Measurements from ENCODE around the gene TRIM15. TPM values are rescaled to one million over a fixed set of nuclear protein-coding genes. Genes with fewer than 3 reads are reported as not detected.

The TRIM15 gene
- total RNA-seq, 2 donors from 2014 or later, result not detected

DNA sequence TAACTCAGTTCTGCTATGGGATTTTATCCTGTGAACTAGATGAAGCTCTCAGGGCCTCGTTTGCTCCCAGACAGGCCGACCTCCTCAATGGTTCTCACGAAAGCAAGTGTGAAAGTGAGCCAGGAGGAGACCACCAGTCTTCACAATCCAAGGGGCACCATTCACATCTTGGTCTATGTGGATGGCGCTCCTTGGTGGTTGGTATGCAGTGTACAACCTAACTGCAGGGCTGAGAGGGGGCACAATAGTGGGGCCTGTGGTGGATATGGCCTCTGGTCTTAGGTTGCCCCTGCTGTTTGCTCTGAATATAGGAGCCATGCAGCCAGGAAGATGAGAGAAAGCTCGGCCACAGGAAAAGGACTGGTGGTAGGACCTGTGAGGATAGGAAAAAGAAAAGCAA, 25.2 kb downstream of the TRIM15 start:
- DNase-seq (ENCODE audit: low spot score) (no peak), ATAC-seq (ENCODE audit: insufficient number of reproducible peaks, low FRiP score, low read depth) (no peak)
- no peak overlapping the region for H3K27ac ChIP-seq
- H3K4me1 ChIP-seq (ENCODE audit: control insufficient read depth in 1 of 2, low read depth in 2 of 2), result no peaks in the 10 kb centered on the region
- TF ChIP-seq, protein P1, sequence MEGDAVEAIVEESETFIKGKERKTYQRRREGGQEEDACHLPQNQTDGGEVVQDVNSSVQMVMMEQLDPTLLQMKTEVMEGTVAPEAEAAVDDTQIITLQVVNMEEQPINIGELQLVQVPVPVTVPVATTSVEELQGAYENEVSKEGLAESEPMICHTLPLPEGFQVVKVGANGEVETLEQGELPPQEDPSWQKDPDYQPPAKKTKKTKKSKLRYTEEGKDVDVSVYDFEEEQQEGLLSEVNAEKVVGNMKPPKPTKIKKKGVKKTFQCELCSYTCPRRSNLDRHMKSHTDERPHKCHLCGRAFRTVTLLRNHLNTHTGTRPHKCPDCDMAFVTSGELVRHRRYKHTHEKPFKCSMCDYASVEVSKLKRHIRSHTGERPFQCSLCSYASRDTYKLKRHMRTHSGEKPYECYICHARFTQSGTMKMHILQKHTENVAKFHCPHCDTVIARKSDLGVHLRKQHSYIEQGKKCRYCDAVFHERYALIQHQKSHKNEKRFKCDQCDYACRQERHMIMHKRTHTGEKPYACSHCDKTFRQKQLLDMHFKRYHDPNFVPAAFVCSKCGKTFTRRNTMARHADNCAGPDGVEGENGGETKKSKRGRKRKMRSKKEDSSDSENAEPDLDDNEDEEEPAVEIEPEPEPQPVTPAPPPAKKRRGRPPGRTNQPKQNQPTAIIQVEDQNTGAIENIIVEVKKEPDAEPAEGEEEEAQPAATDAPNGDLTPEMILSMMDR (IDR thresholded peaks at IDR 0.05), result no peak
- H3K36me3 ChIP-seq, result peaks cover 35% of the 10 kb centered on the region
- no peak overlapping the region for H3K4me3 ChIP-seq
- no peaks in the 10 kb centered on the region for H3K9me3 ChIP-seq
- H3K27me3 ChIP-seq (replicated peaks; ENCODE audit: insufficient read depth), result no peaks in the 10 kb centered on the region

DNA sequence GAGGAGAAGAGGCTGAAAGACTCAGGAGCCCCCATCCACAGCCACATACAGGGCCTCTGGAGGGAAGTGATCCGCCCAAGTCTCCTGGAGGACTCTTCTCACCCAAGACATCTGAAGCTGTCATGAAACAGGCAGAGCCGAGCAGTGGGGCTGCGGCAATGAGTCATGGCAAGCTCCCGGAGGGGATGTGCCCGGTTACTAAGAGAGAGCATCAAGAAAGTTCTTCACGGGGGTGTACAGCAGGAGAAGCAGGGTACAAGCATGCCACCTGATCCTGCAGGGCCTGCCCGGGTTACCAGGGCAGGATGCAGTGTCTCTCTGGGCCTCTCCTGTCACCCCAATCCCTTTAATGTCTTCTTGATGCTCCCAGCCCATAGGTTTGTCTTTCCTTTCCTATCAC, 28.7 kb downstream of the TRIM15 start:
- Histone ChIP-seq H3K36me3 (peaks cover 34% of the 10 kb centered on the region), H3K9me3 (no peaks in the 10 kb centered on the region), H3K4me3 (no peak overlapping the region), H3K27me3 (replicated peaks; ENCODE audit: insufficient read depth) (no peaks in the 10 kb centered on the region), H3K27ac (no peak overlapping the region), H3K4me1 (ENCODE audit: control insufficient read depth in 1 of 2, low read depth in 2 of 2) (no peaks in the 10 kb centered on the region)
- TF ChIP-seq, protein P1 (IDR thresholded peaks at IDR 0.05), result no peak
- ATAC-seq (ENCODE audit: insufficient number of reproducible peaks, low FRiP score, low read depth) (no peak), DNase-seq (ENCODE audit: low spot score) (no peak)

DNA sequence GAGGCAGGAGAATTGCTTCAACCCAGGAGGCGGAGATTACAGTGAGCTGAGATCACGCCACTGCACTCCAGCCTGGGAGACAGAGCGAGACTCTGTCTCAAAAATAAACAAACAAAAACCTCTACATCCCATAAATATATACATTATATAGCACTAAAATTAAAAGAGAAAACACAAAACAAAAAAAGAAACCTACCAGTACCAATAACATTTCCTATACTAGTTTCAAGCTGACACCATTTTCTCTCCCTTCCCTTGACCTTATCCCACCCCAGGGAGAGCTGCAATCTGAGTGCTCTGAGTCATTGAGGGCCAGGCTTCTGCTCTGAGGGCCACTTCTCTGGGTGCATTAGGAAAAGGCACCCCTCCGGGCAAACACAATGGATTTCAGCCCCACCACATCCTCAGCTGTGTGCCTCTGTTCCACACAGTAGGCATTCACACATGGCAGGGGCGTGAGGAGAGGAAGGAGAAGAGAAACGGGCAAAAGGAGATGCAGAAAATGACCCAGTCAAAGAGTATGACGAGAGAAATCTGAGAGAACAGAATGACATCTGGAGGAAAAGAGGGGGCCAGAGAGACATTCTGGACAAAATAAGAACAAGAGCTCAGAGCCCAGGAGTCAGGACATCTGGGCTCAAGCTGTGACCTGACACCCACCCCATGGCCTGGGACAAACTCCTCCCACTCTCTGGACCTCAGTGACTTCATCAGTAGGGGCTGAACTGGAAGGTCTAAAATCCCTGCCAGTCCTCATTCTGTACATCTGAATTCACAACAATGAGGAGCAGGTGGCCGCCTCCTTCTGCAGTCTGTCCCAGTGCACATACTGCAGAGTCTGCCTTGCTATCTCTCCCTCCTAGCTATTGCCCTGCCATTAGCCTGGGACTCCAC, 31.7 kb downstream of the TRIM15 start:
- Histone ChIP-seq H3K36me3 (peaks cover 24% of the 10 kb centered on the region), H3K4me3 (no peak overlapping the region), H3K27me3 (replicated peaks; ENCODE audit: insufficient read depth) (no peaks in the 10 kb centered on the region), H3K9me3 (no peaks in the 10 kb centered on the region), H3K4me1 (ENCODE audit: control insufficient read depth in 1 of 2, low read depth in 2 of 2) (no peaks in the 10 kb centered on the region), H3K27ac (no peak overlapping the region)
- DNase-seq (ENCODE audit: low spot score), result no peak
- TF ChIP-seq, protein P1 (IDR thresholded peaks at IDR 0.05), result no peak
- ATAC-seq (ENCODE audit: insufficient number of reproducible peaks, low FRiP score, low read depth), result no peak

DNA sequence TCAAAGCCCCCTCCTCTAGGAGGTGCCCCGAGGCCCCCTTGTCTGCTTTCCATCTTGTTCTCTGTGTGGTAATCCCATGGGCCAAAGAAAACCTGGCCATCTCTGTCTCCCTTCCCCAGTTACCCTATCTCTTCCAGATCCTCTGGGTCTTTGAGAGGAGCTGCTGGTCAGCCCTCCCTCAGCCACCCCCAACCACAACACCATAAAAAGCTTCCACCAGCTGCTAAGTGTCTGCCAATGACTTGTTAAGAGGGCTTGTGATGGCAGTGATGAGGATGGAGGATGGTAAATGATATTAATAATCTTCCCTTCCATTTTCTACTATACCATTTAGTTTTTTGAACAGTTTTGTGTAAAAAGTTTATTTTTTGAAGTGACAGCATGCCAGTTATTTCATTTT, 32.6 kb downstream of the TRIM15 start:
- Histone ChIP-seq H3K27ac (no peak overlapping the region), H3K4me3 (no peak overlapping the region), H3K27me3 (replicated peaks; ENCODE audit: insufficient read depth) (no peaks in the 10 kb centered on the region), H3K9me3 (no peaks in the 10 kb centered on the region), H3K4me1 (ENCODE audit: control insufficient read depth in 1 of 2, low read depth in 2 of 2) (no peaks in the 10 kb centered on the region), H3K36me3 (peaks cover 22% of the 10 kb centered on the region)
- ATAC-seq (ENCODE audit: insufficient number of reproducible peaks, low FRiP score, low read depth) (no peak), DNase-seq (ENCODE audit: low spot score) (no peak)
- TF ChIP-seq, protein P1 (IDR thresholded peaks at IDR 0.05), result no peak

DNA sequence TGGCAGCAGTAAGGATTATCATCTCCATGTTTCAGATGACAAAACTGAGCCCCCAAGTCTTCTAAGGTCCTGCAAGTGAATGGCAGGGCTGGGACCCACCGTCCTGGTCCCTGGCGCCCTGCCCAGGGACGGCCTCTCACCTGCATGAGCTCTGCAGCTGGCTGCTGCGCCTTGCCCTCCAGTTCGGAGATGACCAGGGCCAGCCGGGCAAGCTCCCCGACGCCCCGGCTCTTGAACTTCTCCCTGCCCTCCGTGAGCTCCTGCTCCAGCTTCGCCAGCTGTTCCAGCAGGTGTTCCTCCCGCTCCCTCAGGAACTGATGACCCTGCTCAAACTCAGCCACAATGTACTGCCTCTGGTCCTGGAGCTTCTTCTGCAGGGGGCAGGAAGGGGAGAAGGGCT, 33.0 kb downstream of the TRIM15 start:
- DNase-seq (ENCODE audit: low spot score) (no peak), ATAC-seq (ENCODE audit: insufficient number of reproducible peaks, low FRiP score, low read depth) (no peak)
- Histone ChIP-seq H3K27ac (no peak overlapping the region), H3K36me3 (peaks cover 22% of the 10 kb centered on the region), H3K4me1 (ENCODE audit: control insufficient read depth in 1 of 2, low read depth in 2 of 2) (no peaks in the 10 kb centered on the region), H3K9me3 (no peaks in the 10 kb centered on the region), H3K4me3 (no peak overlapping the region), H3K27me3 (replicated peaks; ENCODE audit: insufficient read depth) (no peaks in the 10 kb centered on the region)
- TF ChIP-seq, protein P1 (IDR thresholded peaks at IDR 0.05), result no peak
